Left hindlimb (tissue), 1 donor: ENCODE data around the gene SEMA3B.

ENCODE experiments used
- DNase-seq: peaks from one replicate; pipeline ENCODE4 v3.0.0-alpha.2; 2018

The SEMA3B gene

DNA sequence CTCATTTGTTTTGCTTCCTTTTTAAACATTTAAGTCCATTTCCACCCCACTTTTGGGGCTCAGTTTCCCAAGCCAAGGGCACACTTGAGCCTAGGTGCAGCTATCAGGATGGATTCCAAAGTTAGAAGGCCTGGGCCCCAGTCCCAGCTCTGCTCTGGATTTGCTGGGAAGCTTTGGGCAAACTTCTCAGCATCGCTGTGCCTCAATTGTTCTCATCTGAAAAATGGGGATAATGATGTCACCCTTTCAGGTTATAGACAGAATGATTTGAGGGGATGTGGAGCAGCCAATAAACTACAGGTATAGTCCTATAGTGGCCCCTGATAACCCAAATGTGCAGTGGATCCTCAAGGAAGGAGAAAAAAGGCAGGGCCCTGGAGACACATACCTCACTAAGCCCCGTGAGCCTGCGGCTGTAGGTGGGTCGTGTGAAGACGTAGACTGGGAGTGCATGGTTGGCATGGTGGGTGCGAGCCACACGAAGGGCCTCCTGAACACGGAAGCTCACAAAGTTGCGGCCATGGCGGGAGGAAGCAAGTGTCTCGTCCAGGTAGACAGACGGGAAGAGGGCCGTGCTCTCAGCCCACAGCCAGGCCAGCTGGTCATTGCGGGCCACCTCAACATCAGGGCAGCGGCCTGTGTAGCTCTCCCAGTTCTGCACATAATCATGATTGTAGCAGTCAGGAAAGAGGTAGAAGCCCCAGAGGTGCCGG is 50.4 kb downstream of the SEMA3B start:
- DNase-seq: no peak

DNA sequence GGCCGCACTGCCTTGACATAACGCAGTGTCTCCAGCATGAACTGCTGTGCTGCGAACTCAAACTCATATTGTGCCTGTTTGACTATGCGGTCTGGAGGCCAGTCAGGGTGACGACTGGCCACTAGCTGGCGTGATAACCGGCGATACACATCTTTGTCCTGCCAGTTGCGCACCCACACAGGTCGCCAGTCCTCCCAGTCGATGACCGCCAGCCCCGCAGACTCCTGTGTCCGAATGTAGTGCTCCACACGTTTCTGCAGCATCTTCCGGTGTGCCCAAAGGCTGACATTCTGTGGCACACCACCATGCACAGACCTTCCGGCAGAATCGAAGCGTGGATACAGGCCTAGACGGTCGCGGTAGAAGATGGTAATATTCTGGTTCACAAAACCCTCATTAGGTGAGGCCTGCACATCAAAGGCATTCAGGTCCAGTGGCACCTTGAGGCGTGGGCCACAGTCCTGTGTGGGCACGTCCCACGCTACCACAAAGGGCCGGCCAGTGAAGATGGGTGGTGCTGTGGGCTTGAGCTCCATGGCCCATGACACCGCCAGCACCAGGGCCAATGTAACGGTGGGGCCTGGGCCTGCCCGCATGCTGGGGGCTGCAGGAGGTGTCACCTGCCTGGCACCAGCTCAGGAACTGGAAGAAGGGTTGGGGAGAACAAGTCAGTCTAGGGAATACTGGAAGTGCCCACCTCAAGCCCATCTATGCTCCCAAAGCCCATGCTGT is 51.1 kb downstream of the SEMA3B start:
- DNase-seq: no peak

DNA sequence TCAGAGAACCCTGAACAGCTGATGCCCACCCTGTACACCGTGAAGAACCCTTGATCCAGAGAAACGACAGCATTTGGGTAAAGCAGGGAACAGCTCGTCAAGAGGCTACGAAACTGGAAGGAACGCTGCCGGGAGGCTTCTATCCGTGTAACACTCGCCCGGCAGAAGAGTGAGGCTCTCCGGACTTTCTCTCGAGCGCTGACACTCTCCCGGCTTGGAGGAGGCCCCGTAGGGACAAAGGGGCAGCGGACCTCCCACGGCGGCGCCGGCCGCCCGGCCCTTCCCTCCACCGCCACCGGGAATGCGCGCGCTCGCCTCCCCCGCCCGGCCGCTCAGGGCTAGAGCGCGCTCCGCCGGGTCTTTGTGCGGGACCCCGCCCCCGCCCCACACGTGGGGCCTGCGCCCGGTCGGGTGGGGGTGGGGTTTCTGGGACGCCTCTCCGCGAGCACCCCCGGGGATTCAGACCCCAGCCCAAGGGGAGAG is 51.9 kb downstream of the SEMA3B start:
- peak; percentile 87 for DNase-seq

- DNase-seq: peak; percentile 92
These were observed 52.6 kb downstream of the SEMA3B start for GRCh38 chr3:50321336-50322114.

GRCh38 chr3:50322115-50322385 is 53.1 kb downstream of the SEMA3B start:
- no peak for DNase-seq

- peak; percentile 64 for DNase-seq
These were observed 53.6 kb downstream of the SEMA3B start, which contains the start of gene HYAL2 for GRCh38 chr3:50322386-50323091. Gene HYAL2, minus strand, starts transcription at chr3:50322745. Its CDS starts 2,256 bp downstream, at chr3:50320489.

- peak; percentile 64 for DNase-seq
These were observed 54.2 kb downstream of the SEMA3B start for GRCh38 chr3:50323092-50323600.

DNA sequence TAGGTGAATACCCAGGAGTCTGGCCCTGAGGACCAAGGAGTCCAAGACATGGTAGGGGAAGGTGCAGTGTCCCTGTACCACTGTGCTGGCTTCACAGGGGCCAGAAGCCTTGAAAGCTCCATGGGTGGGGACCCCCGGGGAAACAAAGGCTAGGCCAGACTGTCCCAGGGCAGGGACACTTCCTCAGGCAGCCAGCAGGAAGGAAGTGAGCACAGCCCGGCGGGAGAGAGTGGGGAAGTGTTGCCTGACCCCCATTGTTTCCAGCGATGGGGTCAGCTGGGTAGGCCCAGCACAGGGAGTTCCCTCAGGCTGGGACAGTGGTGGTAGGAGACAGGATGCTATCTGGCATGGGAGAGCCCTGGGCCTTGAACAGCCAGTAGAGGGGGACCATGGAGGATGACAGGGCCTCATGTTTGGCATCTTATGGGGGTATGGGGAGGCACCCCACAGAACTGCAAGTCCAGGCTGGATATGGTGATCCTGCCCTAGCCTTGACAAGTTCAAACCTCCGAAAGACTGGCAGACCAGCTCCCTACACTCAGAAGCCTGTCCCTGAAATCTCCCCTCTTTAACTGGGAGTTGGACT is 54.8 kb downstream of the SEMA3B start:
- DNase-seq: peak; percentile 52

DNA sequence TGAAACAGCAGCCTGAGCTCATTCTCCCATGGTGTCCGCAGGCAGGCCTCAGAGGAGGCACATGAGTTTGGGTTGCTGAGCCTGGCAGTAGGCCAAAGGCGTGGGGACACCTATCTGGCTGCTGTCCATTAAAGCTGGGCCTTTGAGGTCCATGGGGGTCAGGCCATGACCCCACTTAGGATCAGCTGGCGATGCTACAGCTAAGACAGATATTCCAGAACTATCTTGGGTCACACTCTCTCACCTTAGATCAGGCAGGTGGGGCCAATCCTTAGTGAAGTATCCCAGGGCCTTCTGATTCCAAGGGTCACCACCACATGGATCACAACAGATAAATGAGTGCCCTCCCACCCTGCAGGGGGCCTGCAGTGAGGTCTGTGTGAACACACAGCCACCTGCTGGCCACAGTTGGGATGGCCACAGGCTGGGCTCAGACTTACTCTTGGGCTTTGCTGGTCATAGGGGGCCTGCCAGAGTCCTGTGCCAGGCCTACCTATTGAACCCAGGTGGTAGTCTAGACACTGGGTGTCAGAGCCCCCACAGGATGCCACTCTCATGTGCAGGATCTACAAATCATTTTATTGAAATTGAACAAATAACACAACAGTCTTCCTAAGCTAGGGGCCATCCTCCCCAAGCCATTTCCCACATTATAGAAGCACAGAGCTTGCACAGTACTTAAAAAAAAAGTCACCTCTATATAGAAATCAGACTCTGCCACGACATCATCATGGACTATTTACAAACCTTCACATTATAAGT is 55.6 kb downstream of the SEMA3B start:
- peak; percentile 71 for DNase-seq

GRCh38 chr3:50325113-50325480 is 56.1 kb downstream of the SEMA3B start:
- peak; percentile 20 for DNase-seq

GRCh38 chr3:50325497-50326181 is 56.7 kb downstream of the SEMA3B start:
- peak; percentile 25 for DNase-seq

DNA sequence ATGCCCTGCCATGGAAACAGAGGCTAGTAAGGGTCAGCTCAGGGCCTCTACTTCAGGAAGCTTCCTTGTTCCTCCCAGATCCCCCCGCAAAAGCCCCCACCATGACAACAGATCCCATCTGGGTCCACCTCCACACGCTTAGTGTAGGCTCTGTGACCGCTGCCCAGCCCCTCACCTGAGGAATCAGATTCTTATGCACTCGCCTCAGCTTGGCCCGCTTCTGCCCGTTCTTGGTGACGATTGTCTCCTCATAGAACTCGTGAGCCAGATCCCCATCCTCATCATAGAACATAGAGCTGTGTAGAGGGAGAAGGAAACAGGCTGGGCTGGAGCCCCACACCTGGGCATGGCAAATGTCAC is 57.2 kb downstream of the SEMA3B start:
- DNase-seq: no peak

GRCh38 chr3:50327129-50327528 is 58.2 kb downstream of the SEMA3B start:
- peak; percentile 21 for DNase-seq
